ENCODE data around the gene VWA3B. TPM values are rescaled to one million over a fixed set of nuclear protein-coding genes. Genes with fewer than 3 reads are reported as not detected.

VWA3B gene
- total RNA-seq, 1 experiment from 2014 or later = not detected

- H3K4me1 Mint-ChIP-seq (ENCODE audit: low read depth, unreplicated experiment) = no peaks in the 10 kb centered on the region
- H3K36me3 Mint-ChIP-seq (ENCODE audit: insufficient read depth, unreplicated experiment) = no peaks in the 10 kb centered on the region
- H3K4me3 Mint-ChIP-seq (ENCODE audit: low read depth, unreplicated experiment) = no peak overlapping the region
- TF ChIP-seq CTCF (IDR thresholded peaks at IDR 0.05; ENCODE audit: unreplicated experiment) = no peak
- H3K27ac Mint-ChIP-seq (ENCODE audit: unreplicated experiment) = no peak overlapping the region
- no peak for DNase-seq
- H3K27me3 Mint-ChIP-seq (ENCODE audit: unreplicated experiment) = peaks cover 79% of the 10 kb centered on the region
- H3K9me3 Mint-ChIP-seq (ENCODE audit: low read depth, unreplicated experiment) = no peaks in the 10 kb centered on the region
- CTCF ChIA-PET = interaction anchor here (0.6 kb wide), 1 partner anchor 779 kb away, joined by 3 read pairs; no protein-coding TSS in a partner anchor
- intact Hi-C loops (cut with micrococcal nuclease; ENCODE audit: unreplicated experiment) = no loop called here
- BruUV-seq (replicated peaks) = no TSS peak
Measured at GRCh38 chr2:98311090-98311489, 224.1 kb downstream of the VWA3B start.

GRCh38 chr2:98311771-98312545 lies 225.0 kb downstream of the VWA3B start:
- no peak for TF ChIP-seq CTCF (IDR thresholded peaks at IDR 0.05; ENCODE audit: unreplicated experiment)
- CTCF ChIA-PET = interaction anchor here (0.6 kb wide), 1 partner anchor 778 kb away, joined by 3 read pairs; no protein-coding TSS in a partner anchor
- no peak for DNase-seq
- Mint-ChIP-seq H3K4me3 (ENCODE audit: low read depth, unreplicated experiment) (no peak overlapping the region), H3K36me3 (ENCODE audit: insufficient read depth, unreplicated experiment) (no peaks in the 10 kb centered on the region), H3K27me3 (ENCODE audit: unreplicated experiment) (peaks cover 71% of the 10 kb centered on the region), H3K4me1 (ENCODE audit: low read depth, unreplicated experiment) (no peaks in the 10 kb centered on the region), H3K27ac (ENCODE audit: unreplicated experiment) (no peak overlapping the region), H3K9me3 (ENCODE audit: low read depth, unreplicated experiment) (no peaks in the 10 kb centered on the region)
- no TSS peak for BruUV-seq (replicated peaks)
- intact Hi-C loops (cut with micrococcal nuclease; ENCODE audit: unreplicated experiment) = no loop called here

- CTCF ChIA-PET = no interaction called here
- no TSS peak for BruUV-seq (replicated peaks)
- Mint-ChIP-seq H3K9me3 (ENCODE audit: low read depth, unreplicated experiment) (no peaks in the 10 kb centered on the region), H3K27me3 (ENCODE audit: unreplicated experiment) (peaks cover 54% of the 10 kb centered on the region), H3K4me1 (ENCODE audit: low read depth, unreplicated experiment) (no peaks in the 10 kb centered on the region), H3K4me3 (ENCODE audit: low read depth, unreplicated experiment) (no peak overlapping the region), H3K27ac (ENCODE audit: unreplicated experiment) (no peak overlapping the region), H3K36me3 (ENCODE audit: insufficient read depth, unreplicated experiment) (no peaks in the 10 kb centered on the region)
- TF ChIP-seq CTCF (IDR thresholded peaks at IDR 0.05; ENCODE audit: unreplicated experiment) = no peak
- intact Hi-C loops (cut with micrococcal nuclease; ENCODE audit: unreplicated experiment) = no loop called here
- DNase-seq = no peak
Measured at GRCh38 chr2:98313492-98314250, 226.7 kb downstream of the VWA3B start.

GRCh38 chr2:98314251-98314650 lies 227.3 kb downstream of the VWA3B start:
- intact Hi-C loops (cut with micrococcal nuclease; ENCODE audit: unreplicated experiment) = no loop called here
- no peak for TF ChIP-seq CTCF (IDR thresholded peaks at IDR 0.05; ENCODE audit: unreplicated experiment)
- Mint-ChIP-seq H3K9me3 (ENCODE audit: low read depth, unreplicated experiment) (no peaks in the 10 kb centered on the region), H3K4me1 (ENCODE audit: low read depth, unreplicated experiment) (no peaks in the 10 kb centered on the region), H3K27me3 (ENCODE audit: unreplicated experiment) (peaks cover 48% of the 10 kb centered on the region), H3K27ac (ENCODE audit: unreplicated experiment) (no peak overlapping the region), H3K36me3 (ENCODE audit: insufficient read depth, unreplicated experiment) (no peaks in the 10 kb centered on the region), H3K4me3 (ENCODE audit: low read depth, unreplicated experiment) (no peak overlapping the region)
- no TSS peak for BruUV-seq (replicated peaks)
- DNase-seq = no peak
- CTCF ChIA-PET = no interaction called here
